ENCODE results near the gene GNB3.

GNB3 gene

DNA sequence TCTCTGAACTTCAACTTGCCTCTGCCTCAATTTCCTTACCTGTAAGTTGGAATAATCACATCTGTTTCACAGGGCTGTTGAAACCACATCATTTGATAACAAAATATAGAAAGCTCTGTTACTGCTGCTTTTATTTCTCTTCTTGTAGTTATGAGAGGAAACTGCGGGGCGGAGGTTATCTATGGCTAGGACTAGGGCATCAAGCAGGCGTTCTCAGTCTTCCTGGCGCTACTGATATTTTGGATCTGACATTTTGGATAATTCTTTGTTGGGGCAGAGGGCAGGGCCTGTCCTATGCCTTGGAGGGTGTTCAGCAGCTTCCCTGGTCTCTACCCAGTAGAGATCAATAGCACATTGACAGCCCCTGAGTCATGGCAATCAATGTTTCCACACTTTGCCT lies 8.6 kb upstream of the GNB3 start:
- H3K27me3 ChIP-seq (ENCODE audit: control insufficient read depth, insufficient read depth, low read length): no peaks in the 10 kb centered on the region
- peaks cover 4% of the 10 kb centered on the region for H3K4me1 ChIP-seq (ENCODE audit: control insufficient read depth, insufficient read depth, low read length)
- H3K36me3 ChIP-seq (ENCODE audit: control insufficient read depth, insufficient read depth, low read length): peaks cover 2% of the 10 kb centered on the region
- H3K4me3 ChIP-seq (ENCODE audit: low read length): no peak overlapping the region
- no peak overlapping the region for H3K27ac ChIP-seq (ENCODE audit: low read depth, low read length)
- H3K9ac ChIP-seq (ENCODE audit: low read length): no peak overlapping the region

DNA sequence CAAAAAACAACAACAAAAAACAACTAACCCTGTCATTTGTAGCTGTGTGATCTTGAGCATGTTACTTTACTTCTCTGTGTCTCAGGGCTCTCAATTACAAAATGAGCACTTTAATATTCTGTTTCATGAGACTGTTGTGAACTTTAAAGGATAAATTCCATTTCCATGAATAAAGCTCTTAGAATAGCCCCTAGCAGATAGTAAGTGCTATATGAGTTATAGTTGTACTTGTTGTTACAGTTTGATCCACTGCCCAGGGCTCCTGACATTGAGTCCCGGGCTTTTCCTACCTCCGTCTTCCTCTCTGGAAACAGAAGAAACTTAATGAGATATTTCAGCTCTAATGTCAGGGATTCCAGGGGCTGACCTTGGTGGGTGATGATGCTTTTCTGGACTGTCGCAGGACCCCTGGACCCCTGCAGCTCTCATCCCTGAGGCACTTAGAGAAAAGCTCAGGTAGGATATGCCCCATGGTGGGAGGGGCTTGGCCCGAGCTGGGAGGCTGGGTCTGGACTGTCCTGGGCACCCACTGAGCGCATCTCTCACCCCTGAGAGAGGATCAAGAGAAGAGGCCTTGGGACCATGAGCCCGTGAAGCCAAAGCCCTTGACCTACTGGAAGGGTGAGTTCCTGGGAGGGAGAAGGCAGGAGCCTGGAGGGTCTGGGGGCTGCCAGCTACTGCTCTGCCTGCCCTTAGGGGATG lies 7.4 kb upstream of the GNB3 start:
- H3K4me1 ChIP-seq (ENCODE audit: control insufficient read depth, insufficient read depth, low read length): no peaks in the 10 kb centered on the region
- no peak overlapping the region for H3K4me3 ChIP-seq (ENCODE audit: low read length)
- no peak overlapping the region for H3K27ac ChIP-seq (ENCODE audit: low read depth, low read length)
- no peak overlapping the region for H3K9ac ChIP-seq (ENCODE audit: low read length)
- H3K27me3 ChIP-seq (ENCODE audit: control insufficient read depth, insufficient read depth, low read length): no peaks in the 10 kb centered on the region
- peaks cover 7% of the 10 kb centered on the region for H3K36me3 ChIP-seq (ENCODE audit: control insufficient read depth, insufficient read depth, low read length)

DNA sequence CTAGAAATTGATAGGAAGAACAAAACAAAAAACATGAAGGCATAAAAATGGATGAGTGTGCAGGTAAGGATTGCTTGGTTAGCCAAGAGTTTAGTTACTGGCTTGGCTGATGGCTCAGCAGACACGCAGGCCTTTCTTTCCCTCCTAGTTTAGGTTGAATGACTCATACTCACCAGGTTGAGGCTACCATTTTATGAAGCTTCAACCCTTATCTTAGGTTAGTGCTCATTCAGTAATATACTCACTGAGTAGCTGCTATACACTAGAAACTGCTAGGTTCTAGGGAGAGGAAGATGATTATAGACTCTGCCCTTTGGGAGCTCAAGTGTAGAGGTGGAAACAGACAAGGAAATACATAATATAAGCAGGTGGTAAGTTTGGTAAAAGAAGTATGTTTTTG lies 6.5 kb upstream of the GNB3 start:
- H3K4me3 ChIP-seq (ENCODE audit: low read length): no peak overlapping the region

DNA sequence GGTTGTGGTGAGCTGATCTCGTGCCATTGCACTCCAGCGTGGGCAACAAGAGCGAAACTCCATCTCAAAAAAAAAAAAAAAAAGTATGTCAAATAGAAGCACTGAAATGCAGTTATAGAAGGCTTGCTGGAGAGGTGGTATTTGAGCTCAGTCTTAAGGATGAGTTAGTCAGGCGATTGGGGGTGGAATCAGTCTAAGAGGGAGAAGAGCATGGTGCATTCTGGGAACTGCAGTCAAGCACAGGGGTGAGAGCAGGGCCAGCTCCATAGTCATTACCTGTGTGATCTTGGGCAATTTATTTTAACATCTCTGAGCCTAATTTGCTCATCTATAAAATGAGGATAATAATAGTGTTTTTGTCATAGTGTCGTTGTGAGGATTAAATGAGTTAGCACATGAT lies 5.9 kb upstream of the GNB3 start:
- Histone ChIP-seq H3K27me3 (ENCODE audit: control insufficient read depth, insufficient read depth, low read length) (no peaks in the 10 kb centered on the region), H3K27ac (ENCODE audit: low read depth, low read length) (no peak overlapping the region), H3K36me3 (ENCODE audit: control insufficient read depth, insufficient read depth, low read length) (peaks cover 7% of the 10 kb centered on the region)

More for the DNA sequence above, 6.5 kb upstream of the GNB3 start:
- H3K9ac ChIP-seq (ENCODE audit: low read length): no peak overlapping the region
- no peaks in the 10 kb centered on the region for H3K4me1 ChIP-seq (ENCODE audit: control insufficient read depth, insufficient read depth, low read length)
- H3K27ac ChIP-seq (ENCODE audit: low read depth, low read length): no peak overlapping the region
- no peaks in the 10 kb centered on the region for H3K27me3 ChIP-seq (ENCODE audit: control insufficient read depth, insufficient read depth, low read length)
- H3K36me3 ChIP-seq (ENCODE audit: control insufficient read depth, insufficient read depth, low read length): peaks cover 7% of the 10 kb centered on the region

DNA sequence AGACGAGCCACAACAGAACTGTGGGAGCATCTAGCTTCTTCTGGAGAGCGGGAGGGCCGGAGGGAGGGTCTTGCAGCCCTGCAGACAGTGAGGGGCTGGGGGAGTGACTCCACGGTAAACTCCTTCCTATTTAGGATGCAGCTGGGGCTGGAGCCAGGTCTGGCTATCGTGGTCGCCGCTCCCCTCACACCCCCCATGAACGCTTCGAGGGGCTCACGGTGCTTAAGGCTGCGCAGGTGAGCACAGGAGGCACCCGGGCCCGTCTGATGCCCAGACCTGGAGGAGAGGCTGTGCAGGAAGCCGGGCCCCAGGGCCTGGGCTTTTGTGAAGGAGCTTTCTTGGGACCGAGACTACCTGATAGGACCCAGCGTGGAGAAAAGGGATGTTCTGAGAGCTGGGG lies 3.9 kb upstream of the GNB3 start:
- Histone ChIP-seq H3K36me3 (ENCODE audit: control insufficient read depth, insufficient read depth, low read length) (peaks cover 7% of the 10 kb centered on the region), H3K4me3 (ENCODE audit: low read length) (no peak overlapping the region), H3K4me1 (ENCODE audit: control insufficient read depth, insufficient read depth, low read length) (no peaks in the 10 kb centered on the region), H3K27ac (ENCODE audit: low read depth, low read length) (no peak overlapping the region), H3K9ac (ENCODE audit: low read length) (no peak overlapping the region), H3K27me3 (ENCODE audit: control insufficient read depth, insufficient read depth, low read length) (no peaks in the 10 kb centered on the region)

More for the DNA sequence above, 5.9 kb upstream of the GNB3 start:
- no peak overlapping the region for H3K9ac ChIP-seq (ENCODE audit: low read length)
- H3K4me1 ChIP-seq (ENCODE audit: control insufficient read depth, insufficient read depth, low read length): no peaks in the 10 kb centered on the region
- no peak overlapping the region for H3K4me3 ChIP-seq (ENCODE audit: low read length)

DNA sequence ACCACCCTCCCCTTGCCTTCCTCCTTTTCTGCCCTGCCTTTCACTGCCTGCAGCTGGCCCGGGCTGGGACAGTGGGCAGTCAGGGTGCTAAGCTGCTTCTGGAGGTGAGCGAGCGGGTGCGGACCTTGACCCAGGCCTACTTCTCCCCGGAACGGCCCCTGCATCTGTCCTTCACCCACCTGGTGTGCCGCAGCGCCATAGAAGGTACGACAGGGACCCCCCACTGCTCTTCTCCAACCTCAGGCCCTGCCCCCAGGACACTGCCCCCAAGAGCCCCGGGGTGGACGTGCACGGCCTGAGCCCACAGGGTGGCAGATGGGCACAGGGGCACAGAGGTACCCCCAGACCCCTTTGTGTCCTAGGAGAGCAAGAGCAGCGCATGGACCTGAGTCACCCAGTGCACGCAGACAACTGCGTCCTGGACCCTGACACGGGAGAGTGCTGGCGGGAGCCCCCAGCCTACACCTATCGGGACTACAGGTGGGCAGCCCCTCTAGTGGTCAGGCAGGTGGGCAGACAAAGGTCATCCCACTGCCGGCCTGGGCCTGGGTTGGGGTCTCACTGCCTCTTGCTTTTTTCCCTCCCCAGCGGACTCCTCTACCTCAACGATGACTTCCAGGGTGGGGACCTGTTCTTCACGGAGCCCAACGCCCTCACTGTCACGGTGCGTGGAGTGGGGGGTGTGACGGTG lies 3.2 kb upstream of the GNB3 start:
- H3K4me3 ChIP-seq (ENCODE audit: low read length): no peak overlapping the region
- H3K27ac ChIP-seq (ENCODE audit: low read depth, low read length): no peak overlapping the region
- no peaks in the 10 kb centered on the region for H3K27me3 ChIP-seq (ENCODE audit: control insufficient read depth, insufficient read depth, low read length)
- H3K9ac ChIP-seq (ENCODE audit: low read length): no peak overlapping the region
- peaks cover 7% of the 10 kb centered on the region for H3K36me3 ChIP-seq (ENCODE audit: control insufficient read depth, insufficient read depth, low read length)
- H3K4me1 ChIP-seq (ENCODE audit: control insufficient read depth, insufficient read depth, low read length): no peaks in the 10 kb centered on the region

DNA sequence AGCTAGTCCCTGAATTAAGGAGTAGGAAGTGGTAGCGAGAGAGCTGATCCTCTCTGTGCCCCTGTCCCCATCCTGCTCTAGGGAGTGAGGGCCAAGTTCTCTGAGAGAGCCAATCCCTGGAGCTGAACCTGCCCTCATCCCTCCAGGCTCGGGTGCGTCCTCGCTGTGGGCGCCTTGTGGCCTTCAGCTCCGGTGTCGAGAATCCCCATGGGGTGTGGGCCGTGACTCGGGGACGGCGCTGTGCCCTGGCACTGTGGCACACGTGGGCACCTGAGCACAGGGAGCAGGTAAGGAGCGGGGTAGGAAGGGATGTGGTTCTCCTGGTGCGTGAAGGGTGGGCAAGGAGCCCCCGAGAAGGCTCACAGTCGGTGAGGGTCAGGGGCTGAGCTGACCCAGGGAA lies 1.9 kb upstream of the GNB3 start:
- peaks cover 7% of the 10 kb centered on the region for H3K36me3 ChIP-seq (ENCODE audit: control insufficient read depth, insufficient read depth, low read length)
- no peaks in the 10 kb centered on the region for H3K27me3 ChIP-seq (ENCODE audit: control insufficient read depth, insufficient read depth, low read length)

DNA sequence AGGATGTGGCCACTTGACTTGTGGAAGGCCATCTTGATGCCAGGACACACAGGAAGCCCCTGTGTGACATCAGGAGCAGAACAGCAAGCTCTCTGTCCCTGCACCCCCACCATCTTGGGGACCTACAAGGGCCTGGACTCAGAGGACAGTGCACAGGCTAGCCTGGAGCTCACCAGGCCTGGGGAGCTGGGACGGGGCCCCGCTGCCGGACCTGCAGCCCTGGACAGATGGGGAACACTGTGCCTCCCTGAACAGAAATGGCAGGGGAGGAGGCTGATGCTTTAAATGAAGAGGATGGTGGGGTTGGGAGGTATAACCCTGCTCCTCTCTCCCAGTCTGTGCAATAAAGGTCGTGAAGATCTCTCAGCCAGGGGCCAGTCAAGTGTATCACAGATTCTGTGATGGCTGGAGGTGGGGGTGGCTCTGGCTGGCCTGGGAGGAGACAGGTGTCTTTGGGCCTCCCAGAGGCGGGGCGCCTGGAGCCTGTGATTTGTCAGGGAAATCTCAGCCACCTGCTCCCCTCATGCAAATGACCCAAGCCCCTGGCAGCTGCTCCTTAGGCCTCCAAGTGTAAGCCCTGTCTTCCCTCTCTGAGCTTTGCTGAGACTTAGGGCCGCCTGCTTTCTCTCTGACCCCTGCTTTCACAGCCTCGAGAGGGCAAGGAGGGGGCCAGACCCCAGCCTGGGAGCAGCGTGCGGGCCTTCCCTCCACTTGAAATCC lies 1.1 kb upstream of the GNB3 start:
- H3K4me1 ChIP-seq (ENCODE audit: control insufficient read depth, insufficient read depth, low read length): no peaks in the 10 kb centered on the region
- H3K9ac ChIP-seq (ENCODE audit: low read length): no peak overlapping the region
- no peaks in the 10 kb centered on the region for H3K27me3 ChIP-seq (ENCODE audit: control insufficient read depth, insufficient read depth, low read length)
- no peak overlapping the region for H3K27ac ChIP-seq (ENCODE audit: low read depth, low read length)
- H3K36me3 ChIP-seq (ENCODE audit: control insufficient read depth, insufficient read depth, low read length): peaks cover 11% of the 10 kb centered on the region
- no peak overlapping the region for H3K4me3 ChIP-seq (ENCODE audit: low read length)

More for the DNA sequence above, 1.9 kb upstream of the GNB3 start:
- Histone ChIP-seq H3K27ac (ENCODE audit: low read depth, low read length) (no peak overlapping the region), H3K4me1 (ENCODE audit: control insufficient read depth, insufficient read depth, low read length) (no peaks in the 10 kb centered on the region), H3K9ac (ENCODE audit: low read length) (no peak overlapping the region), H3K4me3 (ENCODE audit: low read length) (no peak overlapping the region)

DNA sequence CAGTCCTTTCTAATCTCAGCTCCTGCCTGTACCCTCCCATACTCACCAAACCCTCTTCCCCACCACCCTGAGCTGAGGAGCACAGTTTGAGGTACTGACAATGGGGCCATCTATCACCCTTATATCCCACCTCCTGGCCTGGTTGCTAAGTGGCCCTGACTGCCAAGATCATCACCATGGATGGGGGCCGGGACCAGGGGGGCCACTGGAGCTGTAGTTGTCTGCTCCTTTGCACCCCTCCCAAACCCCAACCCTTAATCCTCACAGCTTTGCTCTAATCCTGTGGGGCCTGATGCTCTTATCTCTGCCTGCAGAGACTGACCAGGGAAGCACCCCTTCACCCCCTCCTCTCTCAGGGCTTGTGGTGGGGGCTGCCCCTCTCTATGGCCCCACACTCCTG lies 395 bp upstream of the GNB3 start:
- Histone ChIP-seq H3K27ac (ENCODE audit: low read depth, low read length) (no peak overlapping the region), H3K9ac (ENCODE audit: low read length) (no peak overlapping the region), H3K4me3 (ENCODE audit: low read length) (no peak overlapping the region), H3K27me3 (ENCODE audit: control insufficient read depth, insufficient read depth, low read length) (no peaks in the 10 kb centered on the region), H3K4me1 (ENCODE audit: control insufficient read depth, insufficient read depth, low read length) (no peaks in the 10 kb centered on the region), H3K36me3 (ENCODE audit: control insufficient read depth, insufficient read depth, low read length) (peaks cover 11% of the 10 kb centered on the region)

DNA sequence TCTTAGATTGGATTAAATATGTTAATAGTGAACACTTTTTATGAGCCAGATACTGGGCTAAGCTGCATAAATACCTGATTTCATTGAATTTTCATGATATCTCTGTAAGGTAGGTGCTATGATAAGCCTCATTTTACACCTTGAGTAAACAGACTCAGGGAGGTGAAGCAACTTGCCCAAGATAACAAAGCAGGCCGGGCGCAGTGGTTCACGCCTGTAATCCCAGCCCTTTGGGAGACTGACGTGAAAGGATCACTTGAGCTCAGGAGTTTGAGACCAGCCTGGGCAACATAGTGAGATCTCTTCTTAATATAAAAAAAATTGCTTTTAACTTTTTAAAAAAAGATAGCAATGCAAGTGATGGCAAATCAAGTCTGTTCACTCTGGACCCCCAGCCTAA lies 1.4 kb downstream of the GNB3 start:
- Histone ChIP-seq H3K4me1 (ENCODE audit: control insufficient read depth, insufficient read depth, low read length) (no peaks in the 10 kb centered on the region), H3K27ac (ENCODE audit: low read depth, low read length) (no peak overlapping the region), H3K36me3 (ENCODE audit: control insufficient read depth, insufficient read depth, low read length) (peaks cover 9% of the 10 kb centered on the region), H3K9ac (ENCODE audit: low read length) (no peak overlapping the region), H3K4me3 (ENCODE audit: low read length) (no peak overlapping the region), H3K27me3 (ENCODE audit: control insufficient read depth, insufficient read depth, low read length) (no peaks in the 10 kb centered on the region)

DNA sequence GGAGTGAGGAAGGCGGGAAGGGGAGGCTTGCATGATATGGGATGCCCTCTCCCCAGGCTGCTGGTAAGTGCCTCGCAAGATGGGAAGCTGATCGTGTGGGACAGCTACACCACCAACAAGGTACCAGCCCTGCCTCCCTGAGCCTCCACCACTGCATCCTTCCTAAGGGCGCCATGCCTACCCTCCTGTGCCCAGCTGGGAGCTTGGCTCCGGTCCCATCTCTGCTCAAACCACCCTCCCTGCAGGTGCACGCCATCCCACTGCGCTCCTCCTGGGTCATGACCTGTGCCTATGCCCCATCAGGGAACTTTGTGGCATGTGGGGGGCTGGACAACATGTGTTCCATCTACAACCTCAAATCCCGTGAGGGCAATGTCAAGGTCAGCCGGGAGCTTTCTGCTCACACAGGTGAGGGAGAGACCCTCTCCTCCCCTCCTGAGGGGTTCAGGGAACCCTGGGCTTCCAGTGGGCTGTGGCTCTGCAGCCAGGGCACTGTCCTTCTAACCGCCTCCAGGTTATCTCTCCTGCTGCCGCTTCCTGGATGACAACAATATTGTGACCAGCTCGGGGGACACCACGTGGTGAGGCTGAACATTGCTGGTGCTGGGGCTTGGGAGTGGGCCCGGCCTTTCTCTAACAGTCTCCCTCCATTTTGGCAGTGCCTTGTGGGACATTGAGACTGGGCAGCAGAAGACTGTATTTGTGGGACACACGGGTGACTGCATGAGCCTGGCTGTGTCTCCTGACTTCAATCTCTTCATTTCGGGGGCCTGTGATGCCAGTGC lies 2.6 kb downstream of the GNB3 start:
- Histone ChIP-seq H3K27me3 (ENCODE audit: control insufficient read depth, insufficient read depth, low read length) (no peaks in the 10 kb centered on the region), H3K27ac (ENCODE audit: low read depth, low read length) (no peak overlapping the region), H3K4me3 (ENCODE audit: low read length) (no peak overlapping the region), H3K36me3 (ENCODE audit: control insufficient read depth, insufficient read depth, low read length) (peaks cover 4% of the 10 kb centered on the region), H3K9ac (ENCODE audit: low read length) (no peak overlapping the region), H3K4me1 (ENCODE audit: control insufficient read depth, insufficient read depth, low read length) (no peaks in the 10 kb centered on the region)

DNA sequence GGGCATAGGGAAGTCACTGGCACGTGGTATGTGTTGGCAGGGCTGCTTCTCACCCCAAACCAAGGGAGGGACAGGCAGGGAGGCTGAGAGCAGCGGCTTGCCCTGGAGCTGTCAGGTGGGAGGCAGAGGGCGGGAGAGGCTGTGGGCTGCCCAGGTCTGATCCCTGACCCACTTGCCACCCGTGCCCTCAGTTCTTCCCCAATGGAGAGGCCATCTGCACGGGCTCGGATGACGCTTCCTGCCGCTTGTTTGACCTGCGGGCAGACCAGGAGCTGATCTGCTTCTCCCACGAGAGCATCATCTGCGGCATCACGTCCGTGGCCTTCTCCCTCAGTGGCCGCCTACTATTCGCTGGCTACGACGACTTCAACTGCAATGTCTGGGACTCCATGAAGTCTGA lies 4.7 kb downstream of the GNB3 start:
- Histone ChIP-seq H3K36me3 (ENCODE audit: control insufficient read depth, insufficient read depth, low read length) (peaks cover 4% of the 10 kb centered on the region), H3K4me3 (ENCODE audit: low read length) (no peak overlapping the region), H3K4me1 (ENCODE audit: control insufficient read depth, insufficient read depth, low read length) (no peaks in the 10 kb centered on the region), H3K27me3 (ENCODE audit: control insufficient read depth, insufficient read depth, low read length) (no peaks in the 10 kb centered on the region), H3K27ac (ENCODE audit: low read depth, low read length) (no peak overlapping the region), H3K9ac (ENCODE audit: low read length) (no peak overlapping the region)

Data from rectal smooth muscle tissue (tissue), 1 donor.